ENCODE data around the gene GRM5.

DNA sequence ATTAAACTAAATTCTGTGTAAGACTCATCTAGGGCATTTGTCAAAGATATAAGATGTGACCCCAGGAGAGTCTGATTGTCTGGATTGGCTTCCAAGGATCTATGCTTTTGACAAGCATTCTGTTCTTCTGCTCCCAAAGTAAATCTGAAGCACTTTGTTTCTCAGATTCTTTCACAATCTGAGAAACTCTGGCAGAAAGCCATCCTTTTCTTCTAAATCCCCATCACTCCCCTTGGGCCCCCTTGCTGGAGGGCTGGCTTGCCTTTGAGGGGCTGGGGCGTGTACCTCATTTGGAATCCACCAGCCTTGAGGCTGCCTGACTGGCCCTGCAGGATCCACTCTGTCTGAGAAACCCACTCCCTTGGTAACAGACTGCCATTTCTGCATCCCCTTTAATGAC lies 554.8 kb downstream of the GRM5 start:
- TF ChIP-seq, protein P1, sequence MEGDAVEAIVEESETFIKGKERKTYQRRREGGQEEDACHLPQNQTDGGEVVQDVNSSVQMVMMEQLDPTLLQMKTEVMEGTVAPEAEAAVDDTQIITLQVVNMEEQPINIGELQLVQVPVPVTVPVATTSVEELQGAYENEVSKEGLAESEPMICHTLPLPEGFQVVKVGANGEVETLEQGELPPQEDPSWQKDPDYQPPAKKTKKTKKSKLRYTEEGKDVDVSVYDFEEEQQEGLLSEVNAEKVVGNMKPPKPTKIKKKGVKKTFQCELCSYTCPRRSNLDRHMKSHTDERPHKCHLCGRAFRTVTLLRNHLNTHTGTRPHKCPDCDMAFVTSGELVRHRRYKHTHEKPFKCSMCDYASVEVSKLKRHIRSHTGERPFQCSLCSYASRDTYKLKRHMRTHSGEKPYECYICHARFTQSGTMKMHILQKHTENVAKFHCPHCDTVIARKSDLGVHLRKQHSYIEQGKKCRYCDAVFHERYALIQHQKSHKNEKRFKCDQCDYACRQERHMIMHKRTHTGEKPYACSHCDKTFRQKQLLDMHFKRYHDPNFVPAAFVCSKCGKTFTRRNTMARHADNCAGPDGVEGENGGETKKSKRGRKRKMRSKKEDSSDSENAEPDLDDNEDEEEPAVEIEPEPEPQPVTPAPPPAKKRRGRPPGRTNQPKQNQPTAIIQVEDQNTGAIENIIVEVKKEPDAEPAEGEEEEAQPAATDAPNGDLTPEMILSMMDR (IDR thresholded peaks at IDR 0.05), result no peak
- no peak for TF ChIP-seq EZH2 (IDR thresholded peaks at IDR 0.05)

Data from neural progenitor cell (in vitro differentiated cells).